IMR-90 (cell line): ENCODE results near the gene MYO3B. TPM values are rescaled to one million over a fixed set of nuclear protein-coding genes. Genes with fewer than 3 reads are reported as not detected.

Experiments used
- ATAC-seq: fragments of 200-7000 bp; cut with Tn5 transposase; 2 replicates; pipeline ENCODE4 v1.9.1; 2020; ENCODE audit warnings: low read depth, mild to moderate bottlenecking, moderate library complexity
- BruUV-seq: library from RNA; stranded (reverse); fragments of 400-500 nt; replicated peaks from 2 replicates; lab custom pipeline; 2021; lab: Mats Ljungman, UMichigan
- CTCF ChIA-PET: fragments of 300-600 bp; formaldehyde crosslinking; extraction: SDS; loops from one replicate; lab custom pipeline; 2021; ENCODE audit warnings: antibody characterized with exemption; lab: Yijun Ruan, JAX
- POLR2A ChIA-PET: fragments of 300-600 bp; sonication (Branson Sonifier 250); formaldehyde crosslinking; loops from one replicate; lab custom pipeline; 2022; ENCODE audit warnings: antibody characterized with exemption; ENCODE audit not compliant: unreplicated experiment; lab: Charles Lee
- DNase-seq: peaks from one replicate; pipeline ENCODE4 v3.0.0; 2013
- H2AFZ ChIP-seq: replicated peaks from 2 replicates; pipeline ENCODE3; 2013; ENCODE audit warnings: low read length, mild to moderate bottlenecking; ENCODE audit not compliant: poor library complexity
- H2AK5ac ChIP-seq: 2 replicates; pipeline ENCODE4 v1.6.1; 2013; ENCODE audit warnings: low read depth, low read length, inconsistent platforms
- H2AK9ac ChIP-seq: replicated peaks from 2 replicates; pipeline ENCODE3; 2013; ENCODE audit warnings: mild to moderate bottlenecking, low read depth, low read length, moderate library complexity; ENCODE audit not compliant: poor library complexity
- H2BK120ac ChIP-seq: 2 replicates; pipeline ENCODE4 v1.6.1; 2013; ENCODE audit warnings: low read depth, low read length, inconsistent platforms
- H2BK15ac ChIP-seq: 3 replicates; pipeline ENCODE4 v1.6.1; 2013; ENCODE audit warnings: low read depth, low read length, inconsistent platforms
- H2BK20ac ChIP-seq: 2 replicates; pipeline ENCODE4 v1.6.1; 2013; ENCODE audit warnings: low read depth, mild to moderate bottlenecking, inconsistent platforms, low read length, moderate library complexity
- H2BK5ac ChIP-seq: 2 replicates; pipeline ENCODE4 v1.6.1; 2013; ENCODE audit warnings: mild to moderate bottlenecking, low read depth, low read length, inconsistent platforms; ENCODE audit not compliant: poor library complexity, severe bottlenecking
- H3K14ac ChIP-seq: replicated peaks from 2 replicates; pipeline ENCODE4 v1.6.1; 2013; ENCODE audit warnings: low read depth, low read length, inconsistent platforms
- H3K18ac ChIP-seq: 2 replicates; pipeline ENCODE4 v1.6.1; 2013; ENCODE audit warnings: low read depth, low read length, control low read depth
- H3K23ac ChIP-seq: 2 replicates; pipeline ENCODE4 v1.6.1; 2013; ENCODE audit warnings: low read depth, low read length, inconsistent platforms
- H3K27ac ChIP-seq: 2 replicates; pipeline ENCODE4 v1.5.1; 2013; ENCODE audit warnings: mild to moderate bottlenecking, control low read depth, low read length; ENCODE audit not compliant: insufficient read depth
- H3K27me3 ChIP-seq: 2 replicates; pipeline ENCODE4 v1.6.1; 2013; ENCODE audit warnings: low read length; ENCODE audit not compliant: control insufficient read depth, insufficient read depth
- H3K36me3 ChIP-seq: 2 replicates; pipeline ENCODE4 v1.6.1; 2013; ENCODE audit warnings: low read length, mixed read lengths; ENCODE audit not compliant: control insufficient read depth, insufficient read depth
- H3K4ac ChIP-seq: 2 replicates; pipeline ENCODE4 v1.6.1; 2013; ENCODE audit warnings: low read depth, low read length, inconsistent platforms
- H3K4me1 ChIP-seq: 2 replicates; pipeline ENCODE4 v1.6.1; 2013; ENCODE audit warnings: low read length, mixed read lengths; ENCODE audit not compliant: control insufficient read depth, insufficient read depth
- H3K4me2 ChIP-seq: 2 replicates; pipeline ENCODE4 v1.6.1; 2013; ENCODE audit warnings: low read depth, mild to moderate bottlenecking, control low read depth, low read length, moderate library complexity
- H3K4me3 ChIP-seq: 2 replicates; pipeline ENCODE4 v1.5.1; 2013; ENCODE audit warnings: low read depth, mild to moderate bottlenecking, control low read depth, low read length, moderate library complexity; ENCODE audit not compliant: insufficient read depth
- H3K56ac ChIP-seq: 2 replicates; pipeline ENCODE4 v1.6.1; 2013; ENCODE audit warnings: low read length, inconsistent platforms; ENCODE audit not compliant: insufficient read depth; ENCODE audit errors: extremely low read depth
- H3K79me1 ChIP-seq, 2 experiments: 2 replicates each; pipeline ENCODE4 v1.6.1; 2013; ENCODE audit warnings: low read length in 2 of 2, inconsistent platforms in 1 of 2, low read depth in 1 of 2
- H3K9ac ChIP-seq: 2 replicates; pipeline ENCODE4 v1.6.1; 2013; ENCODE audit warnings: low read depth, low read length, control low read depth
- H3K9me1 ChIP-seq: 2 replicates; pipeline ENCODE4 v1.6.1; 2013; ENCODE audit warnings: low read length, inconsistent platforms; ENCODE audit not compliant: insufficient read depth
- H3K9me3 ChIP-seq: 2 replicates; pipeline ENCODE4 v1.6.1; 2013; ENCODE audit warnings: low read length; ENCODE audit not compliant: control insufficient read depth, insufficient read depth
- H4K20me1 ChIP-seq: 2 replicates; pipeline ENCODE4 v1.6.1; 2013; ENCODE audit warnings: low read length, inconsistent platforms; ENCODE audit not compliant: insufficient read depth
- H4K5ac ChIP-seq: 2 replicates; pipeline ENCODE4 v1.6.1; 2013; ENCODE audit warnings: mild to moderate bottlenecking, low read depth, low read length, control low read depth
- H4K8ac ChIP-seq, 2 experiments: 2 replicates each; pipeline ENCODE4 v1.6.1; 2013; ENCODE audit warnings: low read depth in 2 of 2, low read length in 2 of 2, control low read depth in 1 of 2, inconsistent platforms in 1 of 2
- H4K91ac ChIP-seq: 2 replicates; pipeline ENCODE4 v1.6.1; 2013; ENCODE audit warnings: low read depth, low read length, inconsistent platforms; ENCODE audit not compliant: insufficient read depth
- BHLHE40 ChIP-seq: fragments of 150-350 bp; IDR thresholded peaks from 2 replicates; pipeline ENCODE4 v1.6.1; 2016; ENCODE audit warnings: mild to moderate bottlenecking, low read depth, low read length
- CHD1 ChIP-seq: IDR thresholded peaks from 2 replicates; pipeline ENCODE4 v1.6.1; 2012; ENCODE audit warnings: low read depth, low read length, improper control_type of control experiment
- CTCF ChIP-seq: conservative IDR thresholded peaks from 2 replicates; pipeline ENCODE4 v1.5.1; 2012; ENCODE audit warnings: mild to moderate bottlenecking, low read depth, low read length, improper control_type of control experiment
- ELK1 ChIP-seq: fragments of 150-350 bp; IDR thresholded peaks from 2 replicates; pipeline ENCODE4 v1.6.1; 2016; ENCODE audit warnings: low read depth, mild to moderate bottlenecking, low read length, moderate library complexity, borderline replicate concordance
- FOS ChIP-seq: fragments of 150-350 bp; IDR thresholded peaks from 2 replicates; pipeline ENCODE4 v1.6.1; 2016; ENCODE audit warnings: low read depth, low read length
- MAFK ChIP-seq: IDR thresholded peaks from 2 replicates; pipeline ENCODE4 v1.6.1; 2012; ENCODE audit warnings: low read depth, low read length, improper control_type of control experiment
- MAZ ChIP-seq: IDR thresholded peaks from 2 replicates; pipeline ENCODE4 v1.6.1; 2012; ENCODE audit warnings: low read depth, mild to moderate bottlenecking, low read length, improper control_type of control experiment, moderate library complexity, borderline replicate concordance
- MXI1 ChIP-seq: IDR thresholded peaks from 2 replicates; pipeline ENCODE4 v1.6.1; 2012; ENCODE audit warnings: low read depth, mild to moderate bottlenecking, low read length, moderate library complexity, borderline replicate concordance
- NFE2L2 ChIP-seq: fragments of 150-350 bp; IDR thresholded peaks from 2 replicates; pipeline ENCODE4 v1.6.1; 2016; ENCODE audit warnings: low read depth, mild to moderate bottlenecking, low read length
- POLR2A ChIP-seq: IDR thresholded peaks from 2 replicates; pipeline ENCODE4 v1.6.1; 2012; ENCODE audit warnings: mild to moderate bottlenecking, low read depth, low read length
- RAD21 ChIP-seq: IDR thresholded peaks from 2 replicates; pipeline ENCODE4 v1.6.1; 2012; ENCODE audit warnings: low read length, improper control_type of control experiment
- RCOR1 ChIP-seq: IDR thresholded peaks from 2 replicates; pipeline ENCODE4 v1.6.1; 2012; ENCODE audit warnings: mild to moderate bottlenecking, low read length, improper control_type of control experiment; ENCODE audit not compliant: insufficient replicate concordance
- RFX5 ChIP-seq: IDR thresholded peaks from 2 replicates; pipeline ENCODE4 v1.8.0; 2012; ENCODE audit warnings: low read depth, mild to moderate bottlenecking, low read length, moderate library complexity
- SMC3 ChIP-seq: fragments of 150-350 bp; IDR thresholded peaks from 2 replicates; pipeline ENCODE4 v1.6.1; 2016; ENCODE audit warnings: low read depth, mild to moderate bottlenecking, antibody characterized with exemption, low read length, moderate library complexity
- USF2 ChIP-seq: fragments of 150-350 bp; IDR thresholded peaks from 2 replicates; pipeline ENCODE4 v1.6.1; 2017; ENCODE audit warnings: mild to moderate bottlenecking, antibody characterized with exemption, low read length, low read depth
- WGBS, 2 experiments: methylation state at CpG; one replicate each; pipeline versions ENCODE4 v1.1.5 to v1.1.7; 2013; ENCODE audit warnings: missing lambda C conversion rate in 2 of 2; ENCODE audit not compliant: insufficient read length in 1 of 2; ENCODE audit errors: extremely low coverage in 2 of 2; 5-methylcytosine and 5-hydroxymethylcytosine counted together
- dilution Hi-C: fragments of 300-500 bp; cut with HindIII; formaldehyde crosslinking; loops from one replicate; pipeline ENCODE4 v1.14.3; 2018; ENCODE audit warnings: low sequenced_read_pairs; ENCODE audit not compliant: unreplicated experiment
- in situ Hi-C: fragments of 300-500 bp; cut with MboI; formaldehyde crosslinking; loops from 3 replicates; pipeline ENCODE4 v1.14.3; 2019; ENCODE audit warnings: low sequenced_read_pairs, inconsistent platforms, mixed read lengths
- intact Hi-C: fragments of 100-400 bp; cut with micrococcal nuclease; formaldehyde crosslinking; loops from 2 replicates; pipeline ENCODE4 v1.10.0; 2022
- polyA plus RNA-seq, 3 experiments: library from polyadenylated mRNA; depleted of rRNA; stranded (reverse); fragments of >200 nt; gene quantifications; 2 replicates each; pipeline ENCODE4 v1.2.3, GENCODE V29; 2012; ENCODE audit warnings: low replicate concordance in 1 of 3
- total RNA-seq: library from RNA; depleted of rRNA; stranded (reverse); fragments of >200 nt; gene quantifications from 2 replicates; pipeline ENCODE4 v1.2.3, GENCODE V29; 2012

The MYO3B gene
- total and polyA plus RNA-seq, 2 of the 4 experiments (the other 2 are of a cell fraction) = 0.02 TPM; not detected in 1

- Histone ChIP-seq H3K9ac (no peak overlapping the region), H2BK20ac (no peak overlapping the region), H2BK5ac (no peak overlapping the region), H3K14ac (no peak overlapping the region), H4K5ac (no peak overlapping the region), H3K9me1 (no peaks in the 10 kb centered on the region), H3K79me1 (no peaks in the 10 kb centered on the region), H3K36me3 (no peaks in the 10 kb centered on the region), H2BK120ac (no peak overlapping the region), H3K4me3 (no peak overlapping the region), H3K27ac (no peak overlapping the region), H2AK5ac (no peak overlapping the region), H4K20me1 (no peaks in the 10 kb centered on the region), H3K9me3 (no peaks in the 10 kb centered on the region), H2AFZ (no peak overlapping the region), H2BK15ac (no peak overlapping the region), H2AK9ac (no peak overlapping the region), H3K27me3 (no peaks in the 10 kb centered on the region), H3K4ac (no peak overlapping the region), H3K4me2 (no peak overlapping the region), H3K18ac (no peak overlapping the region), H4K91ac (no peak overlapping the region), H3K4me1 (no peaks in the 10 kb centered on the region), H3K56ac (no peak overlapping the region), H3K23ac (no peak overlapping the region), H4K8ac (no peak overlapping the region)
- intact Hi-C loops = no loop called here
- dilution Hi-C loops = no loop called here
- no TSS peak for BruUV-seq
- in situ Hi-C loops = loop anchor here (10.0 kb wide), 1 partner anchor 440 kb away; the partner anchor contains the start of gene GAD1
- DNase-seq (no peak), ATAC-seq (no peak)
- TF ChIP-seq RCOR1 = no peak
- no peak for TF ChIP-seq MXI1
- TF ChIP-seq SMC3 = no peak
- no peak for TF ChIP-seq USF2
- TF ChIP-seq RFX5 = no peak
- TF ChIP-seq BHLHE40 = no peak
- no peak for TF ChIP-seq CHD1
- TF ChIP-seq FOS = no peak
- no peak for TF ChIP-seq POLR2A
- TF ChIP-seq MAZ = no peak
- TF ChIP-seq RAD21 = no peak
- no peak for TF ChIP-seq MAFK
- TF ChIP-seq NFE2L2 = no peak
- no peak for TF ChIP-seq ELK1
- no peak for TF ChIP-seq CTCF
- WGBS, 2 experiments = no CpG with 5 or more reads among the region's 5 CpGs
- ChIA-PET POLR2A (no interaction called here), CTCF (no interaction called here)
These were observed 197.2 kb downstream of the MYO3B start for GRCh38 chr2:170375192-170375591.
